ENCODE measurements around the gene PDCD6IP. TPM values are rescaled to one million over a fixed set of nuclear protein-coding genes. Genes with fewer than 3 reads are reported as not detected.

PDCD6IP gene
- total RNA-seq, 4 donors from 2014 or later: 105 to 424 (median 167) TPM

- H3K36me3 ChIP-seq: peaks cover 25 to 30% of the 10 kb centered on the region in 2 donors
- intact Hi-C loops (cut with DNase I): no loop called here
- H3K9me3 ChIP-seq: no peaks in the 10 kb centered on the region
- WGBS, 2 donors: 95 to 100% methylated on average over 4 of the region's 4 CpGs
- no peaks in the 10 kb centered on the region for H3K4me1 ChIP-seq
- H3K27me3 ChIP-seq: no peaks in the 10 kb centered on the region
- no peak overlapping the region for H3K4me3 ChIP-seq (replicated peaks in 1 of 3)
- no peak for DNase-seq
- no peak overlapping the region for H3K27ac ChIP-seq
- TF ChIP-seq POLR2A (IDR thresholded peaks at IDR 0.05) (no peak), CTCF (IDR thresholded peaks at IDR 0.05) (no peak)
Observed at GRCh38 chr3:33858131-33858530, 59.7 kb downstream of the PDCD6IP start.

GRCh38 chr3:33860373-33861050 lies 62.1 kb downstream of the PDCD6IP start:
- 81 to 96% methylated on average over 4 of the region's 4 CpGs for WGBS, 2 donors
- TF ChIP-seq CTCF (IDR thresholded peaks at IDR 0.05) (no peak), POLR2A (IDR thresholded peaks at IDR 0.05) (no peak)
- no peak for DNase-seq
- Histone ChIP-seq H3K27ac (no peak overlapping the region), H3K4me3 (replicated peaks in 1 of 3) (no peak overlapping the region), H3K27me3 (no peaks in the 10 kb centered on the region), H3K4me1 (no peaks in the 10 kb centered on the region), H3K36me3 (peaks cover 33 to 39% of the 10 kb centered on the region in 2 donors), H3K9me3 (no peaks in the 10 kb centered on the region)
- intact Hi-C loops (cut with DNase I): no loop called here

- H3K27me3 ChIP-seq: no peaks in the 10 kb centered on the region
- no peaks in the 10 kb centered on the region for H3K9me3 ChIP-seq
- 84 to 93% methylated on average over 4 of the region's 4 CpGs for WGBS, 2 donors
- no peak for TF ChIP-seq CTCF (IDR thresholded peaks at IDR 0.05)
- intact Hi-C loops (cut with DNase I): no loop called here
- H3K27ac ChIP-seq: no peak overlapping the region
- no peak overlapping the region for H3K4me3 ChIP-seq (replicated peaks in 1 of 3)
- no peak for DNase-seq
- peaks cover 0 to 14% of the 10 kb centered on the region in 2 donors for H3K4me1 ChIP-seq
- H3K36me3 ChIP-seq: peaks cover 17 to 23% of the 10 kb centered on the region in 2 donors
Observed at GRCh38 chr3:33865133-33865532, 66.7 kb downstream of the PDCD6IP start.

GRCh38 chr3:33868309-33868708 lies 69.9 kb downstream of the PDCD6IP start:
- 32 to 36% methylated on average over 1 of the region's 1 CpG for WGBS, 2 donors
- H3K4me1 ChIP-seq: peaks cover 0 to 14% of the 10 kb centered on the region in 2 donors
- intact Hi-C loops (cut with DNase I): no loop called here
- TF ChIP-seq POLR2A (IDR thresholded peaks at IDR 0.05) (no peak), CTCF (IDR thresholded peaks at IDR 0.05) (no peak)
- no peak overlapping the region for H3K4me3 ChIP-seq (replicated peaks in 1 of 3)
- H3K9me3 ChIP-seq: no peaks in the 10 kb centered on the region
- H3K27me3 ChIP-seq: no peaks in the 10 kb centered on the region
- peak in 1 of 2 donors; percentile 19 for DNase-seq
- H3K36me3 ChIP-seq: peaks cover 17 to 18% of the 10 kb centered on the region in 2 donors
- peak overlapping the region in 1 of 3 donors; percentile 24 for H3K27ac ChIP-seq

GRCh38 chr3:33869977-33870376 lies 71.5 kb downstream of the PDCD6IP start:
- intact Hi-C loops (cut with DNase I): no loop called here
- Histone ChIP-seq H3K27ac (no peak overlapping the region), H3K4me3 (replicated peaks in 1 of 3) (no peak overlapping the region), H3K36me3 (peaks cover 9 to 11% of the 10 kb centered on the region in 2 donors), H3K4me1 (peaks cover 0 to 14% of the 10 kb centered on the region in 2 donors), H3K27me3 (no peaks in the 10 kb centered on the region), H3K9me3 (no peaks in the 10 kb centered on the region)
- no peak for TF ChIP-seq POLR2A (IDR thresholded peaks at IDR 0.05)
- TF ChIP-seq CTCF (IDR thresholded peaks at IDR 0.05): no peak
- 93 to 95% methylated on average over 7 of the region's 7 CpGs for WGBS, 2 donors
- no peak for DNase-seq
